COLO829 (cell line): ENCODE results near the gene OGDH.
"Not testable (repeated sequence)": the region's sequence is repeated elsewhere in the genome, so short reads cannot be mapped to it uniquely, and the experiment has no call there.

ENCODE experiments used
- DNase-seq: peaks from one replicate; pipeline ENCODE4 v3.0.0; 2012; ENCODE audit warnings: low spot score

Gene OGDH

GRCh38 chr7:44706788-44707557 lies 100.5 kb downstream of the OGDH start:
- no peak for DNase-seq

- DNase-seq, result no peak
Measured at GRCh38 chr7:44707558-44708230, 101.3 kb downstream of the OGDH start.

- DNase-seq, result no peak
Measured at GRCh38 chr7:44709011-44709915, 102.8 kb downstream of the OGDH start.

GRCh38 chr7:44709945-44710596 lies 103.6 kb downstream of the OGDH start:
- no peak for DNase-seq

GRCh38 chr7:44711528-44711927 lies 105.1 kb downstream of the OGDH start:
- DNase-seq, result no peak

- no peak for DNase-seq
Measured at GRCh38 chr7:44712012-44712411, 105.6 kb downstream of the OGDH start.

- DNase-seq, result no peak
Measured at GRCh38 chr7:44713141-44713540, 106.7 kb downstream of the OGDH start.

GRCh38 chr7:44713680-44714335 lies 107.4 kb downstream of the OGDH start:
- no peak for DNase-seq

- no peak for DNase-seq
Measured at GRCh38 chr7:44716205-44716604, 109.8 kb downstream of the OGDH start.

GRCh38 chr7:44720301-44720700 lies 113.9 kb downstream of the OGDH start:
- DNase-seq, result no peak

- no peak for DNase-seq
Measured at GRCh38 chr7:44724276-44724675, 117.8 kb downstream of the OGDH start.

- DNase-seq, result peak; percentile 57
Measured at GRCh38 chr7:44726250-44726649, 119.8 kb downstream of the OGDH start.

- DNase-seq, result no peak
Measured at GRCh38 chr7:44727158-44727936, 120.9 kb downstream of the OGDH start.

GRCh38 chr7:44727937-44728262 lies 121.5 kb downstream of the OGDH start:
- no peak for DNase-seq

- DNase-seq, result no peak
Measured at GRCh38 chr7:44729949-44730590, 123.6 kb downstream of the OGDH start.

- not testable (repeated sequence) for DNase-seq
Measured at GRCh38 chr7:44732971-44733370, 126.5 kb downstream of the OGDH start.

- no peak for DNase-seq
Measured at GRCh38 chr7:44733708-44734481, 127.5 kb downstream of the OGDH start.

GRCh38 chr7:44735403-44736165 lies 129.2 kb downstream of the OGDH start:
- peak; percentile 71 for DNase-seq

- DNase-seq, result no peak
Measured at GRCh38 chr7:44736896-44737295, 130.5 kb downstream of the OGDH start.
